Measurements from ENCODE around the gene CRTAC1.
A peak's percentile ranks its signal among the peaks of the same experiment; 100 is the strongest.

DNA sequence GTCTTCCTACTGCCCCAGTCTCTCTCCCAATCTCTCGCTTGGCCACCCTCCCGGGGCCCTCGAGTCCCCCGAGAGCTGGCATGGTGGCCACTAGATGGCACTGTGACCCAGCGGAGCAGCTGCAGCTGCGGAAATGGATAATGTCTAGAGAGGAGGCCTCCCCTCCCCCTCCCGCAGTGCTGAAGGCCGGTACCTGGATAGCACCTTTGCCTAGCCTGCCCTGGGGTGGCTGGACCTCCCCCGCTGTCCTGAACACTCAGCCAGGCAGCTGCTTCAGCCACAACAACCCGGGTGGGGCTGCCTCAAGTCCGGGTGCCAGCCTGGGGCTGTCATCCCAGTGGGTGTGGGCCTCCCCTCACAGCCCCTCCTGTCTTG, 115.6 kb downstream of the CRTAC1 start:
- TF ChIP-seq EZH2phosphoT487 (IDR thresholded peaks at IDR 0.05; ENCODE audit: unreplicated experiment) (no peak), EZH2 (IDR thresholded peaks at IDR 0.05; ENCODE audit: low read depth, unreplicated experiment) (no peak), POLR2AphosphoS5 (IDR thresholded peaks at IDR 0.05; ENCODE audit: low read depth) (no peak)
- TF ChIP-seq, protein P1, sequence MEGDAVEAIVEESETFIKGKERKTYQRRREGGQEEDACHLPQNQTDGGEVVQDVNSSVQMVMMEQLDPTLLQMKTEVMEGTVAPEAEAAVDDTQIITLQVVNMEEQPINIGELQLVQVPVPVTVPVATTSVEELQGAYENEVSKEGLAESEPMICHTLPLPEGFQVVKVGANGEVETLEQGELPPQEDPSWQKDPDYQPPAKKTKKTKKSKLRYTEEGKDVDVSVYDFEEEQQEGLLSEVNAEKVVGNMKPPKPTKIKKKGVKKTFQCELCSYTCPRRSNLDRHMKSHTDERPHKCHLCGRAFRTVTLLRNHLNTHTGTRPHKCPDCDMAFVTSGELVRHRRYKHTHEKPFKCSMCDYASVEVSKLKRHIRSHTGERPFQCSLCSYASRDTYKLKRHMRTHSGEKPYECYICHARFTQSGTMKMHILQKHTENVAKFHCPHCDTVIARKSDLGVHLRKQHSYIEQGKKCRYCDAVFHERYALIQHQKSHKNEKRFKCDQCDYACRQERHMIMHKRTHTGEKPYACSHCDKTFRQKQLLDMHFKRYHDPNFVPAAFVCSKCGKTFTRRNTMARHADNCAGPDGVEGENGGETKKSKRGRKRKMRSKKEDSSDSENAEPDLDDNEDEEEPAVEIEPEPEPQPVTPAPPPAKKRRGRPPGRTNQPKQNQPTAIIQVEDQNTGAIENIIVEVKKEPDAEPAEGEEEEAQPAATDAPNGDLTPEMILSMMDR (conservative IDR thresholded peaks at IDR 0.05; ENCODE audit: low read depth in 2 of 2): peak; percentile 82 to 96
- TF ChIP-seq, protein P2, sequence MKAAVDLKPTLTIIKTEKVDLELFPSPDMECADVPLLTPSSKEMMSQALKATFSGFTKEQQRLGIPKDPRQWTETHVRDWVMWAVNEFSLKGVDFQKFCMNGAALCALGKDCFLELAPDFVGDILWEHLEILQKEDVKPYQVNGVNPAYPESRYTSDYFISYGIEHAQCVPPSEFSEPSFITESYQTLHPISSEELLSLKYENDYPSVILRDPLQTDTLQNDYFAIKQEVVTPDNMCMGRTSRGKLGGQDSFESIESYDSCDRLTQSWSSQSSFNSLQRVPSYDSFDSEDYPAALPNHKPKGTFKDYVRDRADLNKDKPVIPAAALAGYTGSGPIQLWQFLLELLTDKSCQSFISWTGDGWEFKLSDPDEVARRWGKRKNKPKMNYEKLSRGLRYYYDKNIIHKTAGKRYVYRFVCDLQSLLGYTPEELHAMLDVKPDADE (IDR thresholded peaks at IDR 0.05): no peak

All from GM23338 (cell line).